GM21576 (cell line): ENCODE results near the gene EXD3.
A peak's percentile ranks its signal among the peaks of the same experiment; 100 is the strongest.

Experiments
- ATAC-seq: cut with Tn5 transposase; IDR thresholded peaks from one replicate; pipeline ENCODE4 v1.9.1; 2021; ENCODE audit warnings: mild to moderate bottlenecking, moderate library complexity; ENCODE audit not compliant: unreplicated experiment

The EXD3 gene

GRCh38 chr9:137449081-137449844, 26.3 kb upstream of the EXD3 start:
- no peak for ATAC-seq

- ATAC-seq: no peak
These were observed 25.6 kb upstream of the EXD3 start for GRCh38 chr9:137448602-137448962.

GRCh38 chr9:137447722-137448601, 25.0 kb upstream of the EXD3 start:
- ATAC-seq: no peak

DNA sequence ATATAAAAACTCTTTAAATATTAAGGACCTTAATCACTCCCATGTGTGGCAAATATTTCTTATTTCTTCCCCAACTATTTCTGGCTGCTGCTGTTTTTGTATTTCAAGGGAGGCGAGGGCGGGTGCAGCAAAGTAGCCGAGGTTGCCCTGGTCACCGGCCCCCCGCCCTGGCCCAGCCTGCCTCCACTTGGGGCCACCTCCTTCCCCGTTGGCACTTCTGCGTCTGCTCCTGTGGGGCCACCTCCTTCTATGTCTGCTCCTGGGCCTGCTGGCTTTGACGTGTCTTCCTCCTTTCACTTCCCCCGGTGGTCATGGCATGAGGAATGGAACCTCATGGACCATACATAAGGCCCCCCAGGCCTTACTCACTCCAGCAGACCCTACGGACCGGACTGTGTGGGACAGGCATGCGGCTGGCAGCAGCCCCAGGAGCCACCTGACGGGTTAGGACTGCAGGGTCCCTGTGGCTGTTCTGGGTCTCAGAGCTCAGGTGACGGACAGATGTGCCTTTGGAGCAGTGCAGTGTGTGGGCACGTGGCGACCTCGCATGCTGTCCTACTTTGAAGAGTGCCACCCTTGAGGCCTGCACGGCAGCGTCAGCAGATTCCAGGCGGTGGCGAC, 24.0 kb upstream of the EXD3 start:
- ATAC-seq: no peak

GRCh38 chr9:137445930-137446431, 23.0 kb upstream of the EXD3 start:
- no peak for ATAC-seq

DNA sequence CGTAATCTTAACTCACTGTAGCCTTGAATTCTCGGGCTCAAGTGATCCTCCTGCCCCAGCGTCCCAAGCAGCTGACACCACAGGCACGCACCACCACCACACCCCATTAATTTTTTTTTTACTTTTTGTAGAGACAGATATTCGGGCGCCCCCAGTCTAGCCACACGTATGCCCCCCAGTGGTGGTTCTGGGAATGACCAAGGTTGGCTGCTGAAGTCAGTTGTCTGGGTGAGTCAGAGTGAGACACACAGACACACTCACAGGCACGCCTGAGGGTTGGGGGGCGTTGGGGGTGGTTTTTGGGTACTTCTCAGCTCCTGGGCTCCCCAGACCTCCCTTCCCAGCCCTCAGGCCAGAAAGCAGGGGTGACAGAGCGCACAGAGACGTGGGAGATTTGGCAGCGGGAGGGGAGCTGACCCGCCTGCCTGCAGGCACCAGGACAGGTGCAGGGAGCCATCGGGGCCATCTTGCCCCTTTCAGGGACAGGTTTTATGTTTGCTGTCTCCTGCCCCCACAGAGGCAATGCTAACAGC, 22.4 kb upstream of the EXD3 start:
- ATAC-seq: peak; percentile 55

DNA sequence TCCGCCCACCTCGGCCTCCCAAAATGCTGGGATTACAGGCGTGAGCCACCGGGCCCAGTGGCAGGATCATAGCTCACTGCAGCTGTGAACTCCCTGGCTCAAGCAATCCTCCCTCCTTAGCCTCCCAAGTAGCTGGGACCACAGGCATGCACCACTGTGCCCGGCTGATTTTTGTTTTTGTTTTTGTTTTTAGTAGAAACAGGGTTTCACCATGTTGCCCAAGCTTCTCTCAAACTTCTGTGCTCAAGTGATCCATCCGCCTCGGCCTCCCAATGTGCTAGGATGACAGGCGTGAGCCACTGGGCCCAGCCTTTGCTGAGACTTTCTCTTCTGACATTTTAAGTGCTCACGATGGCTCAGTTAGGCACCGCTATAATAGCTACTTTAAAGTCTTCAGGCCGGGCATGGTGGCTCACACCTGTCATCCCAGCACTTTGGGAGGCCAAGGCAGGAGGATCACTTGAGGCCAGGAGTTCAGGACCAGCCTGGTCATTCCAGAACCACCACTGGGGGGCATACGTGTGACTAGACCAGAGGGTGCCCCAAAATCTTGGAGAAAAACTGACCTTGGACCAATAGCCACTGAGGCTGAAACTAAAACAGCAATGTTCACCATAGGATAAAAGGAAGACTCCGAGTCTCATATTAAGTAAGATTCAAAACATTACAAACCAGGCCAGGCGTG, 21.3 kb upstream of the EXD3 start:
- no peak for ATAC-seq

GRCh38 chr9:137441935-137442321, 19.0 kb upstream of the EXD3 start:
- ATAC-seq: no peak

- ATAC-seq: no peak
These were observed 18.4 kb upstream of the EXD3 start, which contains the start of gene ENTPD8 for GRCh38 chr9:137441289-137441934. ENTPD8 (minus strand) TSS chr9:137441357; CDS start chr9:137438285, 3,072 bp downstream.

- ATAC-seq: no peak
These were observed 16.3 kb upstream of the EXD3 start for GRCh38 chr9:137439158-137439714.

DNA sequence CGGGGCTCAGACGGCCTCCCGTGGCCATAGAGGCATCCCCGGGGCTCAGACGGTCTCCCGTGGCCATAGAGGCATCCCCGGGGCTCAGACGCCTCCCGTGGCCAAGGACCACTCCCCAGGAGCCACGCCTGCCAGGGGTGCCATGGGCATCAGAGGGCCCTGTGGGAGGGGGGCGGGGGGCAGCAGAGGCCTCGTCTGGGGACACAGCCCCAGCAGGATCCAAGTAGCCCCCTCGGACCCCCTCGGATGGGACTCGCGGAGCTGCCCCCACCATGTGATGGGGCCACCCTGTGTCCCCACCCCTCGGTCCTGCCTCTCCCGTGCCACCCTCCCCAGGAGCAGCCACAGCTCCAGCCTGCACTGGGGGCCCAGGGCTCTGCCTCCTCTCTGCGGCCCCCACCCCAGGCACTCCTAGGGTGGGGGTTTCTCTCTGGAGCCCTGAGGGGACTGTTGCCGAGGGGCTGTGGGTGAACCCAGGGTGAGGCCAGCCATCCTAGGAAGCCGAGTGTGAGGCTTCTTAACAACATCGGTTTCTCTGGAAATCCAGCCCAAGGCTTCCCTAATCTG, 15.7 kb upstream of the EXD3 start:
- no peak for ATAC-seq

GRCh38 chr9:137437691-137438590, 15.0 kb upstream of the EXD3 start:
- no peak for ATAC-seq

GRCh38 chr9:137436761-137437600, 14.0 kb upstream of the EXD3 start:
- no peak for ATAC-seq

DNA sequence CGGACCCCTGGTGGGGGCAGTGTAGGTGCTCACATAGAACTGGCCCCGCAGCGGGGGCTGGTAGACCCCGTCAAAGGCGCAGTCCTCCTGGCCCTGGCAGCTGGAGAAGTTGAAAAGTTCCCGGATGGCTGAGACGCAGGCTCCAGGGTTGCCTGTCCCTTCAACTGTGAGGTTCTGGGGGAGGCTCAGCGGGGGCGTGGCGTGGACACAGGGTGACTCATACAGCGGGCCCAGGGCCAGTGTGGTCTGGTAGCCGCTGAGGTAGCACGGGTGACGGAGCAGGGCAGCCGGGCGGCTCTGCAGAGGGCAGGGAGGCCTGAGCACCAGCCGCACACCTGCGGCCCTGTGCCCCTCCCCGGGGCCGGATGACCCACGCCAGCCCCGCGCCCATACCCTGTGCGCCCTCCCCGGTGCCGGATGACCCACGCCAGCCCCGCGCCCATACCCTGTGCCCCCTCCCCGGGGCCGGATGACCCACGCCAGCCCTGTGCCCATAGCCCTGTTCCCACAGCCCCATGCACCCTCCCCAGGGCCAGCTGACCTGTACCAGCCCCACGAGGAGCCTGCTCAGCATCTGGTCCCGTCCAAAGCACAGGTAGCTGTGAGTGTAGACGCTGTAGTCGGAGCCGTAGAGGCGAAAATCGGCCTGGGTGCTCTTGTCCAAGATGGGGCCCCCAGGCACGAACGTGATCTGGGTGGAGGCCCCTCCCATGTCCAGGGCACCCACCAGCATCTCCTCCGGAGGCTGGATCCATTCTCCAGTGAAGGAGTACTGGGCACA, 13.2 kb upstream of the EXD3 start:
- ATAC-seq: no peak

DNA sequence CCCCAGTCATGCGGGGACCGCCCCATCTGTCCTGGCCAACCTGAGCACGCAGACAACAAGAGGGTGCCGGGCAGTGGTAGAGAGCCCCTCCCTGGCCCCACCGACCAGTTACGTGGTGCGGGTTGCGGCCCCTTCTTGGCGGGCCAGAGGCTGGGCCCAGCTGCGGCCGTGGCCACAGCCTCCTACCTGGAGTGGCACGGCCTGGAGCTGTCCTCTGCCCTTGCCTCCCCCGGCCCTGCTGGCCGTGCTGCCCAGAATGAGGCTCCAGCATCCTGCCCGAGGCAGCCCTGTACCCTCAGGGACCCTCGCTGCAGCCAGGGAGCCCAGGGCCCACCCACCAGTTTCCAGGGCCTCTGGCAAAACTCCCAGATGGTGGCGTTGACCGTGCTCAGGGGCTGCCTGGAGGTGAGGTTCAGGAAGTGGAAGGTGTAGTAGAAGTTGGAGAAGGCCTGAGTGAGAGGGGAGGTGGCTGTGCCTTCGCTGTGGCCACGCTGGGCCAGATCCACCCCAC, 12.5 kb upstream of the EXD3 start:
- no peak for ATAC-seq

DNA sequence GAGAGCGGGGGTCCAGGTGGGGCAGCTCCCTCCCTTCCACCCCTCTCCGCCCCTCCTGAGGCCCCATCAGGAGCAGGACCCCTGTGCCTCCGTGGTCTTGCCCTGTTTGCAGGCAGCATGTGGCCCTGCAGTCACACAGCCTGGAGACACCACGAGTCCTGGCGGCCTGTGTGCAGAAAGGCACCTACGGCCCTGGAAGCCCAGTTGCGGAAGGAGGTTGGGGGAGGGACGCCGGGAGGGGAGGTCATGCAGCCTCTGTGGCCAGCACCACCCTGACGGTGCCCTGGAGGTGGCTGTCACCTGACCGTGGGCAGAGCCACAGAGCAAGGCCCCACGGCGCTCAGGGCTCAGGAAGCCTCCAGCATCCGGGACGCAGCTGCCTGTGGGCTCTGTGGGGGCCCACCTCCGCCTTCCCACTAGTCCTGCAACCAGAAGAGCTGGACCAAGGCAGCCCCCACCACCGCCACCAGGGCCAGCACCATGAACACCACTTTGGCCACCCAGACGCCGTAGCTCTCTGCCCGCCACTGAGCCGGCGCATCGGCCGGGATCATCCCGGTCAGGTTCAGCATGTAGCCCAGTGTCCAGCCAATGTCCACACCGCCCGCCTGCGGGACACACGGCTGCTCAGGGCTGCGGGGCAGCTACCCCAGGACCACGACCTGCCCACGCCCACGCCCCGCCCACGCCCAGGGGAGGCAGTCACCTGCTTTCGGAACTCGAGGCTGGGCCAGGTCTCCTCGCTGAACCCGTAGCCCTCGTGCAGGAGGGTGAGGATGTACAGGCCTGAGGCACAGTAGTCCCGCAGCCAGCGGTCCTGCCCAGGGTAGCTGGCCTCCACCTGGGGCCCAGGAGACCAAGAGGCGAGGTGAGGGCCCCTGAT, 11.8 kb upstream of the EXD3 start:
- ATAC-seq: no peak
